A549 treated with CORT108297 at 1 μM for 4 hours (cell line): ENCODE measurements around the gene SLC30A5. TPM values are rescaled to one million over a fixed set of nuclear protein-coding genes. Genes with fewer than 3 reads are reported as not detected.

Experiments used
- total RNA-seq: library from RNA; stranded (reverse); fragments of 200-300 nt; extraction: Qiagen RNA extraction; gene quantifications from 5 replicates; pipeline ENCODE4 v1.2.3, GENCODE V29; 2022

The SLC30A5 gene
- 34.4 to 38.0 TPM (median 35.1 TPM) in 5 replicates for total RNA-seq

DNA sequence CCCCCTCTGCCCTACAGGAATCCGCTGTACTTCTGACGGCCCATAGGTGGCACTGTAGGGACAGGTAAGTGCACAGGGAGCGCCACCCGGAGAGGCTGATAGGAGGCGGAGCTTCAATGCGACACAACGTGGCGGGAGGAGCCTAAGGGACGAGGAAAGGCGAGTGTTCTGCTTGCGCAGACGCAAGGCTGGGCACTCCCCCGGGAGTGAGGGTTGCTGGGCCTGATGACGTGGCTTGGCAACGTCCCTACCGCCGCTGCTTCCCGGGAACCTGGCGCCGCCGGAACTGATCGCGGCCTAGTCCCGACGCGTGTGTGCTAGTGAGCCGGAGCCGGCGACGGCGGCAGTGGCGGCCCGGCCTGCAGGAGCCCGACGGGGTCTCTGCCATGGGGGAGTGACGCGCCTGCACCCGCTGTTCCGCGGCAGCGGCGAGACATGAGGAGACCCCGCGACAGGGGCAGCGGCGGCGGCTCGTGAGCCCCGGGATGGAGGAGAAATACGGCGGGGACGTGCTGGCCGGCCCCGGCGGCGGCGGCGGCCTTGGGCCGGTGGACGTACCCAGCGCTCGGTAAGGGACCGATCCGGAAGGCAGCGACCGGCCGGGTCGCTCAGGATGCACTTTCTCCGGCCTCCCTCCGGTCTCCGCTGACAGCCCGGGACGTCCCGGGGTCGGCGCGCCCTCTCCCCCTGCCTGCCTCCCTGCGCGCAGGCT is at the start of gene SLC30A5:
Gene SLC30A5, plus strand, starts transcription at position 244 of the 712 bp plus-strand sequence. Its CDS starts 242 bp downstream, at position 486.

DNA sequence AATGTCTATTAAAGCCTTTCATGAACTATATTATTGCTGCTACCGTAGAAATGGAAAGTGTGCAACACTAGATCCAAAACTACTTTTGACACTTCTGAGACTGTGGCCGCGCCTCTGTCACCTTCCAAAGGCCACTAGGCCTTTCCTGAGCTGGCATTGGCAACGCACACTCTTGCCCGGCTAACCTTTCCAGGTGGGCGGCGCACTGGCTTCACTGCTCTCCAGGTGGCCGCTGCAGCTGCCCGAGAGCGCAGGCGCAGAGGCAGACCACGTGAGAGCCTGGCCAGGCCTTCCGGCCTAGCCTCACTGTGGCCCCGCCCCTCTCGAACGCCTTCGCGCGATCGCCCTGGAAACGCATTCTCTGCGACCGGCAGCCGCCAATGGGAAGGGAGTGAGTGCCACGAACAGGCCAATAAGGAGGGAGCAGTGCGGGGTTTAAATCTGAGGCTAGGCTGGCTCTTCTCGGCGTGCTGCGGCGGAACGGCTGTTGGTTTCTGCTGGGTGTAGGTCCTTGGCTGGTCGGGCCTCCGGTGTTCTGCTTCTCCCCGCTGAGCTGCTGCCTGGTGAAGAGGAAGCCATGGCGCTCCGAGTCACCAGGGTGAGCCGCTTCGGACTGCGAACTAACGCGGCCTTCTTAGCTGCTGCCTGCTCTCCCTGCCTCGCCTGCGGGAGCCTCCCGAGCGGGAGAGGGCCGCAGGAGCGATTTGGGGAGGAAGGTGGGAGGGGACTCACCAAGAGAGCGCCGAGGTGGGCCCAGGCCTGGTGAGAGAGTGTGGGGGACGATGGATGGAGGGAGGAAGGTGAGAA is 73.1 kb downstream of the SLC30A5 start, which contains the start of gene CCNB1:
Gene CCNB1, plus strand, starts transcription at position 465 of the 807 bp plus-strand sequence. Its CDS starts 113 bp downstream, at position 578.

Other genes with a start within 250 kb of the SLC30A5 start
- gene CCNB1, start 73.1 kb downstream of the SLC30A5 start, total RNA-seq: 256 to 306 TPM (median 276 TPM) in 5 replicates
- 25.5 to 30.0 TPM (median 27.5 TPM) in 5 replicates for gene CENPH, start 95.6 kb downstream of the SLC30A5 start, total RNA-seq
- gene CDK7, start 140.9 kb downstream of the SLC30A5 start, total RNA-seq: 58.0 to 75.6 TPM (median 62.5 TPM) in 5 replicates
- gene CCDC125, start 238.8 kb downstream of the SLC30A5 start, total RNA-seq: 3.7 to 4.0 TPM (median 3.7 TPM) in 5 replicates